Activated CD4-positive, alpha-beta T cell treated with anti-CD3 and anti-CD28 coated beads for 36 hours (primary cell): Measurements from ENCODE around the gene NKRF. TPM values are rescaled to one million over a fixed set of nuclear protein-coding genes. Genes with fewer than 3 reads are reported as not detected.
A peak's percentile ranks its signal among the peaks of the same experiment; 100 is the strongest.

Experiments used
- ATAC-seq: fragments of 200-7000 bp; cut with Tn5 transposase; one replicate; pipeline ENCODE4 v1.10.0; 2021; ENCODE audit warnings: mild to moderate bottlenecking, moderate library complexity
- CTCF ChIA-PET: fragments of 350-600 bp; sonication (Branson Sonifier 250); formaldehyde crosslinking; loops from one replicate; lab custom pipeline; 2021; ENCODE audit warnings: antibody characterized with exemption; lab: Charles Lee
- POLR2A ChIA-PET: fragments of 350-600 bp; sonication (Branson Sonifier 250); formaldehyde crosslinking; loops from one replicate; lab custom pipeline; 2021; ENCODE audit warnings: antibody characterized with exemption, inconsistent platforms; lab: Charles Lee
- DNase-seq: peaks from one replicate; pipeline ENCODE4 v3.0.0-alpha.2; 2020
- H3K27ac Mint-ChIP-seq: one replicate; pipeline ENCODE4 v1.8.0; 2021; ENCODE audit warnings: mixed read lengths
- H3K27me3 Mint-ChIP-seq: one replicate; pipeline ENCODE4 v1.8.0; 2021; ENCODE audit warnings: mixed read lengths
- H3K36me3 Mint-ChIP-seq: one replicate; pipeline ENCODE4 v1.8.0; 2021; ENCODE audit warnings: low read depth, mixed read lengths
- H3K4me1 Mint-ChIP-seq: one replicate; pipeline ENCODE4 v1.8.0; 2021; ENCODE audit warnings: mixed read lengths
- H3K4me3 Mint-ChIP-seq: one replicate; pipeline ENCODE4 v1.8.0; 2021; ENCODE audit warnings: mild to moderate bottlenecking, moderate library complexity, mixed read lengths
- H3K9me3 Mint-ChIP-seq: one replicate; pipeline ENCODE4 v1.8.0; 2021; ENCODE audit warnings: low read depth, mixed read lengths
- intact Hi-C, 2 experiments: fragments of 100-400 bp; cut with DNase I in 1 of 2; cut with micrococcal nuclease in 1 of 2; formaldehyde crosslinking; loops; one replicate each; pipeline versions ENCODE4 v1.14.2 to v1.15.1; 2022 to 2024; cut with DNase I, micrococcal nuclease
- total RNA-seq, 2 experiments: library from RNA; stranded (reverse); gene quantifications; one replicate each; pipeline ENCODE4 v1.2.3, GENCODE V29; 2021

The NKRF gene
- total RNA-seq, 2 experiments from 2014 or later = 23.8 to 25.0 TPM

- peaks cover 10% of the 10 kb centered on the region for H3K36me3 Mint-ChIP-seq
- ATAC-seq = no peak
- intact Hi-C loops = no loop called here
- H3K4me3 Mint-ChIP-seq = no peak overlapping the region
- no peak for DNase-seq
- H3K27ac Mint-ChIP-seq = no peak overlapping the region
- peaks cover 4% of the 10 kb centered on the region for H3K4me1 Mint-ChIP-seq
- no peaks in the 10 kb centered on the region for H3K27me3 Mint-ChIP-seq
- ChIA-PET POLR2A (interaction anchor here (0.7 kb wide), 1 partner anchor 424 kb away, joined by 3 read pairs; no protein-coding TSS in a partner anchor), CTCF (interaction anchor here (0.7 to 0.8 kb wide), 2 partner anchors 34 to 82 kb away, joined by 3 to 4 read pairs; no protein-coding TSS in a partner anchor)
- no peaks in the 10 kb centered on the region for H3K9me3 Mint-ChIP-seq
These were observed 11.4 kb upstream of the NKRF start for GRCh38 chrX:119617517-119618164.

DNA sequence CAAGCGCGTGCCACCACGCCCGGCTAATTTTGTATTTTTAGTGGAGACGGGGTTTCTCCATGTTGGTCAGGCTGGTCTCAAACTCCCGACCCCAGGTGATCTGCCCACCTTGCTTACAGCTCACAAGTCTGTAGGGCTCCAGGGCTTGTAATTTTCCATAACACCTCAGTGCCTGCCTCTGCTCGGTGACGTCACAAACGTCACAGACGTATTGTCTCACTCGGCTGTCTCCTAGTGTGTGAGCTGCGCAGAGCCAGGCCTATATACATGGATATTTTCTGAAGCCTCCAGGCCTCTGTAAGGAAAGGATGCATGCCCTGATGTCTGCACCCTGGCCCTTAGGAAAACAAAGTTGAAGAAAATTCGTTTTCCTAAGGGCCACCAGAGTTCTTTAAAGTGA lies 8.6 kb upstream of the NKRF start:
- no peaks in the 10 kb centered on the region for H3K27me3 Mint-ChIP-seq
- H3K36me3 Mint-ChIP-seq = peaks cover 8% of the 10 kb centered on the region
- H3K4me1 Mint-ChIP-seq = peaks cover 4% of the 10 kb centered on the region
- DNase-seq (no peak), ATAC-seq (no peak)
- ChIA-PET POLR2A (no interaction called here), CTCF (no interaction called here)
- no peak overlapping the region for H3K27ac Mint-ChIP-seq
- no peak overlapping the region for H3K4me3 Mint-ChIP-seq
- intact Hi-C loops = no loop called here
- H3K9me3 Mint-ChIP-seq = no peaks in the 10 kb centered on the region

DNA sequence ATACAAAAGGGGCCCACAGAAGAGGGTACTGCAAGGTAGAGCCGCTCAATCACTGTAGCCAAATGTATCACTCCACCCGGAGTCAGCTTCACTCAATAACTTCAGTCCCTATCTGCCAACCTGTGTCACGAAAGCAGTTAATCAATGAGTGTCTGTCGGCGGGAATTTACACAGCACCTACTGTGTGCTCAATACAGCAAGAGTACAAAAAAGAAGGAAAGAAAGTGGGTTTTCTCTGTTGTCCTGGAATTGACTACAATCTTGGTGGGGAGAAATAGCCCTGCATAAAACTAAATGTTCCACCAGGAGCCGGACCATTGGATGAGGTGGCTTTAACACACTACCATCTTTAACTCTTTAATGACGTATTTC lies 780 bp upstream of the NKRF start:
- DNase-seq (no peak), ATAC-seq (no peak)
- intact Hi-C loops = loop anchor here (2.0 to 10.0 kb wide), 7 partner anchors 42 to 268 kb away; partner anchors contain the start of genes STEEP1 (in 2 of the 2), NDUFA1 (in 1 of the 2), RNF113A (in 1 of the 2) and SEPTIN6 (in 1 of the 2)
- H3K27me3 Mint-ChIP-seq = no peaks in the 10 kb centered on the region
- POLR2A ChIA-PET = interaction anchor here (0.6 to 0.9 kb wide), 2 partner anchors 16 to 184 kb away, joined by 3 to 4 read pairs; partner anchors contain the start of gene RPL39
- peaks cover 31% of the 10 kb centered on the region for H3K4me1 Mint-ChIP-seq
- peaks cover 5% of the 10 kb centered on the region for H3K36me3 Mint-ChIP-seq
- peak overlapping the region; percentile 93 for H3K4me3 Mint-ChIP-seq
- CTCF ChIA-PET = interaction anchor here (0.7 to 1.5 kb wide), 2 partner anchors 10 to 34 kb away, joined by 3 to 4 read pairs; no protein-coding TSS in a partner anchor
- peak overlapping the region; percentile 97 for H3K27ac Mint-ChIP-seq
- H3K9me3 Mint-ChIP-seq = no peaks in the 10 kb centered on the region

DNA sequence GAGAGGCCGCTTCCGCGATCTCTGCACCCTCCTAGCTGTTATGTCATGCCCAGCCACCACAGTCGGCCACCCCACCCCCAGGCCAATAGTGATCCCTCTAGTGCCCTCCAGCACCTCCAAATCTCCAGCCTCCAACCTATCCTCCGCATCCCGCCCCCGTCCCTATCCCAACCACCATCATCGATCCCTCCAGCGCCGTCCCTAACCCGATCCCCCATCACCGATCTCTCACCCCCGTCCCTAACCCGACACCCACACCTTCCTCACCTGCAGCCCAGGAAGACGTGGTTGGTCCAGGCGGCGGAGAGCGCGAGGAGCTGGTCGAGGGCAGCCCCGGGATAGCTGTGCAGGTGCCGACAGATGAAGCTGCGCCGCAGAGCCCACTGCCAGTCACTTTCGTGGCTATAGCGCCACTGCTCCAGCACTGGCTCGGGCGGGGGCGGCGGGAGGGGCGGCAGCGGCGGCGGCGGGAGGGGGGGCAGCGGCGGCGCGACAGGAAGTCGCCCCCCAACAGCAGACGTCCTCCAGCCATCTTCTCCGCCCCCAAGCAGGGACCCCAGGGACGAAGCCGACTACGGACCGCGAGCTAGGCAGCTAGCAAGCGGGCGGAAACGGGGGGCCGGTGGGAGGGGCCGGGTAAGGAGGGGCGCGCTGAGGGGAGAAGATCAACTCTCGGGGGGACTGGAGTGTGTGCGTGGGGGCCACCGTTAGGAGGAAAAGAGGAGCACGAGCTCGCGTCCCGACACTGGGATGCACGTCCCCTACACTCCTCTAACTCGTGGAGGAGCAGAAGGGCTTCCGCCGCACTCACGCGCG lies 552 bp downstream of the NKRF start:
- ChIA-PET CTCF (interaction anchor here (0.9 to 1.5 kb wide), 3 partner anchors 9 to 148 kb away, joined by 3 read pairs; no protein-coding TSS in a partner anchor), POLR2A (interaction anchor here (0.6 to 1.6 kb wide), 8 partner anchors 22 to 184 kb away, joined by 3 to 5 read pairs (median 4); partner anchors contain the start of genes SEPTIN6 and UBE2A)
- peak; percentile 64 for DNase-seq
- intact Hi-C loops = loop anchor here (1.0 to 10.0 kb wide), 13 partner anchors 31 to 269 kb away; partner anchors contain the start of genes NDUFA1 (in 2 of the 2), RNF113A (in 2 of the 2), STEEP1 (in 2 of the 2) and RPL39 (in 1 of the 2)
- Mint-ChIP-seq H3K27me3 (no peaks in the 10 kb centered on the region), H3K4me3 (peak overlapping the region; percentile 93), H3K36me3 (peaks cover 5% of the 10 kb centered on the region), H3K27ac (peak overlapping the region; percentile 97), H3K4me1 (peaks cover 34% of the 10 kb centered on the region), H3K9me3 (no peaks in the 10 kb centered on the region)
- peak; percentile 61 for ATAC-seq

DNA sequence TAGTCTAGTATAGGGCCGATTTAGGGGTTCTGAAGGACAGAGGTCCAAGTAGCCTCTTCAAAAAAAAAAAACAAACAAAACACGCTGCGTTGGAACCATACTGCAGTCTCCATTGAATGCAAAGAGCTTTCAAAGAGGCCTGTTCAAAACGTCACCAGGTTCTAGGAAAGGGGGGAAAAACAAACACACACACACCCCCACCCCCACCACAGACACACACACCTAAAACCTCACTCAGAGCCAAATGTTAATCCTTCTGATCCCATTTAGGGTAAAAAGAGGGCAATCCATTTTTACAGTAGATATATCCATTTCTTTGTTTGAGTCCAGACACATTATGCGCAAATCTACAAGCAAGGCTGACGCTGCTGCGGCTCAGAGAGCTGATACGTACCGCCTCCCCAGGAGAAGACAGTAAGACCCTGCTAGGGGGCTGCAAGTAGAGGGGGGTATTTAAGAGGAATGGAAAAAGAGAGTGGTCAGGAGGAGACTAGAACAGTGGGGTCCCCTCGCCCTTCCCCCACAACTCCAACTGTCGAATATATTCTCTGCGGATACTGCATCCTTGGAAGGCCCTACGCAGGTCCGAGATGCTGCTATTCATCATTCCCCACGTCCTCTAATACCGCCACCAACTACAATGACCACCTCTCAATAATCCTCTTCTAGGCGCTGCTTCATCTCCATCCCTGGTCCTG lies 1.3 kb downstream of the NKRF start:
- ChIA-PET POLR2A (interaction anchor here (1.2 to 1.6 kb wide), 3 partner anchors 84 to 88 kb away, joined by 3 to 5 read pairs (median 5); partner anchors contain the start of gene SEPTIN6), CTCF (interaction anchor here (0.9 to 1.0 kb wide), 2 partner anchors 125 to 149 kb away, joined by 3 read pairs; no protein-coding TSS in a partner anchor)
- no peaks in the 10 kb centered on the region for H3K27me3 Mint-ChIP-seq
- DNase-seq (peak; percentile 16), ATAC-seq (no peak)
- H3K27ac Mint-ChIP-seq = peak overlapping the region; percentile 80
- peak overlapping the region; percentile 93 for H3K4me3 Mint-ChIP-seq
- H3K9me3 Mint-ChIP-seq = no peaks in the 10 kb centered on the region
- peaks cover 5% of the 10 kb centered on the region for H3K36me3 Mint-ChIP-seq
- H3K4me1 Mint-ChIP-seq = peaks cover 34% of the 10 kb centered on the region
- intact Hi-C loops = loop anchor here in 1 of 2 experiments (5.0 to 10.0 kb wide), 4 partner anchors 88 to 270 kb away; partner anchors contain the start of genes NDUFA1, RNF113A and SOWAHD

- POLR2A ChIA-PET = interaction anchor here (0.7 to 1.9 kb wide), 2 partner anchors 15 to 189 kb away, joined by 4 to 5 read pairs; partner anchors contain the start of gene RPL39
- no peaks in the 10 kb centered on the region for H3K9me3 Mint-ChIP-seq
- peaks cover 40% of the 10 kb centered on the region for H3K4me1 Mint-ChIP-seq
- no peak overlapping the region for H3K4me3 Mint-ChIP-seq
- DNase-seq = no peak
- intact Hi-C loops = loop anchor here in 1 of 2 experiments (10.0 kb wide), 2 partner anchors 152 to 272 kb away; partner anchors contain the start of genes NDUFA1, RNF113A and SOWAHD
- H3K27me3 Mint-ChIP-seq = no peaks in the 10 kb centered on the region
- ATAC-seq = no peak
- H3K36me3 Mint-ChIP-seq = peaks cover 11% of the 10 kb centered on the region
- CTCF ChIA-PET = interaction anchor here (0.7 to 1.3 kb wide), 2 partner anchors 19 to 28 kb away, joined by 3 read pairs; partner anchors contain the start of gene UBE2A
- no peak overlapping the region for H3K27ac Mint-ChIP-seq
These were observed 3.4 kb downstream of the NKRF start for GRCh38 chrX:119602701-119603255.

DNA sequence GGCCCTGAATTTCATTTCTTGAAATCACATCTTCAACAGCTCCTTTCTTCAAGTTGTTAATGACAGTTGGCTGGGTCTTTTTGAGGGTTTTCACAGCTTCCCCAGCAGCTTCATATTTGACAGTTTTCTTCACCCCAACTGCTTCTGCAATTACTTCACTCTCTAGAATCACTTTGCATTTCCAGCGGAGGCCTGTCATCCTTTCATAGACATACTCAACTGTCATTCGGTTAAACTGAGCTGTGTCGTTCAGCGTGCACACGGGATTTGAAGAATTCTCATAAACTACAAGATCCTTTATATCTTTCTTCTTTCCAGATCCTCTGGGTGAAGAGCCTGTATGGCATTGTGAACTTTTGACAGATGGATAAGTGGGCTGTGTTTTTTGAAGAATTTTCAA lies 16.4 kb downstream of the NKRF start:
- no peak for ATAC-seq
- no peak overlapping the region for H3K27ac Mint-ChIP-seq
- no peaks in the 10 kb centered on the region for H3K27me3 Mint-ChIP-seq
- peaks cover 25% of the 10 kb centered on the region for H3K36me3 Mint-ChIP-seq
- no peaks in the 10 kb centered on the region for H3K4me1 Mint-ChIP-seq
- no peak overlapping the region for H3K4me3 Mint-ChIP-seq
- ChIA-PET POLR2A (no interaction called here), CTCF (no interaction called here)
- H3K9me3 Mint-ChIP-seq = no peaks in the 10 kb centered on the region
- intact Hi-C loops = no loop called here
- DNase-seq = no peak

GRCh38 chrX:119583431-119584059 lies 22.7 kb downstream of the NKRF start:
- peak; percentile 23 for DNase-seq
- peak; percentile 65 for ATAC-seq
- CTCF ChIA-PET = interaction anchor here (0.6 to 1.1 kb wide), 5 partner anchors 19 to 288 kb away, joined by 3 to 4 read pairs (median 3); partner anchors contain the start of genes NDUFA1 and RNF113A
- Mint-ChIP-seq H3K36me3 (peaks cover 4% of the 10 kb centered on the region), H3K4me1 (peaks cover 11% of the 10 kb centered on the region), H3K27me3 (no peaks in the 10 kb centered on the region), H3K4me3 (no peak overlapping the region), H3K27ac (peak overlapping the region; percentile 58), H3K9me3 (no peaks in the 10 kb centered on the region)
- intact Hi-C loops = no loop called here
- POLR2A ChIA-PET = interaction anchor here (1.1 kb wide), 3 partner anchors 9 to 208 kb away, joined by 3 to 4 read pairs (median 3); partner anchors contain the start of genes NKRF, RPL39 and UBE2A

DNA sequence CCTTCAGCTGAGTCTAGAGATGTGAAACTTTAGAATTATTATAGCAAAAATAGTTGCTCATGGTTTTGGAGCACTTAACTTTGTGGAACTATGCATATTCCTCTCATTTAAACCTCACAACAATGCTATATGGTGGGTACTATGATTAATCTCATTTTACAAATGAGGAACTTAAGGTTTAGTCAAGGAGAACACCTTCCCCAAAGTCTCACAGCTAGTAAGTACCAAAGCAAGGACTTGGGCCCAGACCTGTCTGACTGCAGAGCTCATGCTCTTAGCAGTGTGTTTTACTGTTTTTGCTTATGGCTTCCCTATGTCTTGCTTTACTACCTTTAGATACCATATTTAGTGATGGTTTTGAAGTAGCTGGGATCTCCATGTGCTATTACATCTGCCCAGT lies 26.8 kb downstream of the NKRF start:
- POLR2A ChIA-PET = no interaction called here
- intact Hi-C loops = no loop called here
- Mint-ChIP-seq H3K27ac (no peak overlapping the region), H3K4me1 (peaks cover 21% of the 10 kb centered on the region), H3K36me3 (peaks cover 6% of the 10 kb centered on the region), H3K9me3 (no peaks in the 10 kb centered on the region), H3K4me3 (no peak overlapping the region), H3K27me3 (no peaks in the 10 kb centered on the region)
- ATAC-seq (no peak), DNase-seq (no peak)
- CTCF ChIA-PET = interaction anchor here (1.5 kb wide), 1 partner anchor 64 kb away, joined by 4 read pairs; no protein-coding TSS in a partner anchor
